ENCODE measurements around the gene TRIM29. TPM values are rescaled to one million over a fixed set of nuclear protein-coding genes. Genes with fewer than 3 reads are reported as not detected.
A peak's percentile ranks its signal among the peaks of the same experiment; 100 is the strongest.

The TRIM29 gene
- total and polyA plus RNA-seq, 9 of the 15 experiments (the other 6 are each of a cell fraction or from before 2014, with no cell fraction given) = 0.08 to 1.4 (median 0.42) TPM; not detected in 2

DNA sequence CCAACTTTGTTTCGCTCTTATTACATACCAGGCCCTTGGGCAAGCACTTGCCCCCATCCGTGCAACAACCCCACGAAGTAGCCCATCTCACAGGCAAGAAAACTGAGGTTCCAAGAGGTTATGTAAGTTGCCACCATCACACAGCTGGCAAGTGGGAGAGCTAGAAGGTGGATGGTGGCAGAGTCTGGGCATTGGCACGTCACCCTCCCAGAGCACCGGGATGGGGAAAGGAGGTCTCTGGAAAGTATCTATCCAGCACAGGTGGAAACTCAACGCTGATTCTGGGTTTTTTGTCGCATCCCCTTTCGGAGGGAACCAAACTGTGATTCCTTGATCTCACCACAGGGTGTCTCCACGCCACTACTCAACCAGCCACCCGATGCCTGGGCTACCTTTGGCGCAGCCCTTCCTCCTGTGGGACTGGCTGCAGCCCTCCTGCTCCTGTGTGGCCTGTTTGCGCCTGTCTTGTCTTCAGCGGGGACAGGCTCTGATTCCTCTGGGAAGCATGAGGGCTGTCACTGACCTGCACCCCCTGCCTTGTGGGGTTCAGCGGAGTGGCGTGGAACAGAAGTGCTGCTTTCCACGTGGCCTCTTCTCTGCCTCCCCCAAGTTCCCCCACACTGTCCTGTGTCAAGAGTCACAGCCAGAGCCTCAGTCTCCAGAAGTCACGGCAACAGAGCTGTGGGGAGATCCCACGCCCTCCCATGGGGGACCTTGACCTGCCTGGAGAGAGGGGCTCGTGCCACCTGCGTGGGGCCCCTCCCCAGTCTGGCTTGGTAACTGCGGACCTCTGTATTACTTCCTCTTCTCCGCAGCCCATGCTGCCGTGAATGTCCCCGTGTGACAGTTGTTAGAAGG, 34.4 kb upstream of the TRIM29 start:
- FAIRE-seq (peak; percentile 94), DNase-seq (ENCODE audit: extremely low read depth in 1 of 4, low spot score in 3 of 4) (peak; percentile 61 to 78 (median 72)), ATAC-seq (peak; percentile 80)
- Histone ChIP-seq H4K20me1 (replicated peaks; ENCODE audit: control insufficient read depth, insufficient read depth, low read length) (peaks cover 9% of the 10 kb centered on the region), H3K36me3 (ENCODE audit: control insufficient read depth, insufficient read depth, low read length) (no peaks in the 10 kb centered on the region), H2AFZ (ENCODE audit: low read depth, low read length) (no peak overlapping the region), H3K27ac (ENCODE audit: extremely low read depth, low read depth, low read length) (no peak overlapping the region), H3K4me3 (no peak overlapping the region), H3K4me1 (replicated peaks in 1 of 2; ENCODE audit: control insufficient read depth in 2 of 2, insufficient read depth in 2 of 2, low read length in 2 of 2) (peaks cover 0 to 18% of the 10 kb centered on the region in 2 experiments; a peak in 2 of 5 replicates), H3K9me1 (ENCODE audit: control insufficient read depth, insufficient read depth, low read length) (no peaks in the 10 kb centered on the region), H3K4me2 (ENCODE audit: insufficient read depth, low read length) (no peak overlapping the region), H3K79me2 (ENCODE audit: control insufficient read depth, insufficient read depth, low read length) (no peaks in the 10 kb centered on the region), H3K27me3 (ENCODE audit: control insufficient read depth in 2 of 2, insufficient read depth in 2 of 2, low read length in 2 of 2) (peaks cover 28 to 71% of the 10 kb centered on the region in 2 experiments; a peak in 4 of 5 replicates), H3K9ac (ENCODE audit: insufficient read depth in 1 of 2, low read depth in 2 of 2, low read length in 2 of 2) (no peak overlapping the region), H3K9me3 (replicated peaks; ENCODE audit: control insufficient read depth, insufficient read depth, low read depth, low read length) (no peaks in the 10 kb centered on the region)
- intact Hi-C loops (cut with micrococcal nuclease) (loop anchor here (1.0 kb wide), 2 partner anchors 57 to 131 kb away; no protein-coding TSS in a partner anchor), in situ Hi-C loops (cut with MboI) (loop anchor here (5.0 kb wide), 2 partner anchors 55 to 130 kb away; no protein-coding TSS in a partner anchor)
- no TSS peak for BruUV-seq (replicated peaks)
- ChIA-PET POLR2A (interaction anchor here (0.6 kb wide), 1 partner anchor 78 kb away, joined by 3 read pairs; no protein-coding TSS in a partner anchor), CTCF (ENCODE audit: low intra/inter-chr PET ratio) (interaction anchor here (0.5 to 3.5 kb wide), 8 partner anchors 58 to 512 kb away, joined by 3 to 44 read pairs (median 4); no protein-coding TSS in a partner anchor)
- WGBS (ENCODE audit: insufficient coverage, low coverage, missing lambda C conversion rate) = 4% methylated on average over 24 of the region's 24 CpGs
- TF ChIP-seq ETV6 (IDR thresholded peaks at IDR 0.05; ENCODE audit: borderline replicate concordance in 1 of 2, low read depth in 2 of 2, low read length in 1 of 2) (no peak), ETV6 (CRISPR knock-in tag; IDR thresholded peaks at IDR 0.05; ENCODE audit: borderline replicate concordance) (no peak), EP400 (IDR thresholded peaks at IDR 0.05) (no peak), SLC30A9 (CRISPR knock-in tag; IDR thresholded peaks at IDR 0.05) (no peak), KDM5B (IDR thresholded peaks at IDR 0.05; ENCODE audit: insufficient replicate concordance, low read depth, low read length) (no peak), ZC3H4 (CRISPR knock-in tag; IDR thresholded peaks at IDR 0.05; ENCODE audit: borderline replicate concordance) (no peak), PML (IDR thresholded peaks at IDR 0.05; ENCODE audit: low read length) (no peak), TCF7 (IDR thresholded peaks at IDR 0.05; ENCODE audit: borderline replicate concordance) (no peak), CBFB (CRISPR knock-in tag; IDR thresholded peaks at IDR 0.05) (no peak), NCOA2 (IDR thresholded peaks at IDR 0.05; ENCODE audit: partially characterized antibody in 2 of 2) (no peak), RBM34 (IDR thresholded peaks at IDR 0.05; ENCODE audit: borderline replicate concordance, insufficient read depth, low read length) (no peak), NR2C1 (IDR thresholded peaks at IDR 0.05) (no peak), NR2C1 (tag; IDR thresholded peaks at IDR 0.05) (no peak)
- TF ChIP-seq, protein P1, sequence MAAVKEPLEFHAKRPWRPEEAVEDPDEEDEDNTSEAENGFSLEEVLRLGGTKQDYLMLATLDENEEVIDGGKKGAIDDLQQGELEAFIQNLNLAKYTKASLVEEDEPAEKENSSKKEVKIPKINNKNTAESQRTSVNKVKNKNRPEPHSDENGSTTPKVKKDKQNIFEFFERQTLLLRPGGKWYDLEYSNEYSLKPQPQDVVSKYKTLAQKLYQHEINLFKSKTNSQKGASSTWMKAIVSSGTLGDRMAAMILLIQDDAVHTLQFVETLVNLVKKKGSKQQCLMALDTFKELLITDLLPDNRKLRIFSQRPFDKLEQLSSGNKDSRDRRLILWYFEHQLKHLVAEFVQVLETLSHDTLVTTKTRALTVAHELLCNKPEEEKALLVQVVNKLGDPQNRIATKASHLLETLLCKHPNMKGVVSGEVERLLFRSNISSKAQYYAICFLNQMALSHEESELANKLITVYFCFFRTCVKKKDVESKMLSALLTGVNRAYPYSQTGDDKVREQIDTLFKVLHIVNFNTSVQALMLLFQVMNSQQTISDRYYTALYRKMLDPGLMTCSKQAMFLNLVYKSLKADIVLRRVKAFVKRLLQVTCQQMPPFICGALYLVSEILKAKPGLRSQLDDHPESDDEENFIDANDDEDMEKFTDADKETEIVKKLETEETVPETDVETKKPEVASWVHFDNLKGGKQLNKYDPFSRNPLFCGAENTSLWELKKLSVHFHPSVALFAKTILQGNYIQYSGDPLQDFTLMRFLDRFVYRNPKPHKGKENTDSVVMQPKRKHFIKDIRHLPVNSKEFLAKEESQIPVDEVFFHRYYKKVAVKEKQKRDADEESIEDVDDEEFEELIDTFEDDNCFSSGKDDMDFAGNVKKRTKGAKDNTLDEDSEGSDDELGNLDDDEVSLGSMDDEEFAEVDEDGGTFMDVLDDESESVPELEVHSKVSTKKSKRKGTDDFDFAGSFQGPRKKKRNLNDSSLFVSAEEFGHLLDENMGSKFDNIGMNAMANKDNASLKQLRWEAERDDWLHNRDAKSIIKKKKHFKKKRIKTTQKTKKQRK (IDR thresholded peaks at IDR 0.05; ENCODE audit: borderline replicate concordance, low read depth, low read length) = no peak
- TF ChIP-seq, protein P2, sequence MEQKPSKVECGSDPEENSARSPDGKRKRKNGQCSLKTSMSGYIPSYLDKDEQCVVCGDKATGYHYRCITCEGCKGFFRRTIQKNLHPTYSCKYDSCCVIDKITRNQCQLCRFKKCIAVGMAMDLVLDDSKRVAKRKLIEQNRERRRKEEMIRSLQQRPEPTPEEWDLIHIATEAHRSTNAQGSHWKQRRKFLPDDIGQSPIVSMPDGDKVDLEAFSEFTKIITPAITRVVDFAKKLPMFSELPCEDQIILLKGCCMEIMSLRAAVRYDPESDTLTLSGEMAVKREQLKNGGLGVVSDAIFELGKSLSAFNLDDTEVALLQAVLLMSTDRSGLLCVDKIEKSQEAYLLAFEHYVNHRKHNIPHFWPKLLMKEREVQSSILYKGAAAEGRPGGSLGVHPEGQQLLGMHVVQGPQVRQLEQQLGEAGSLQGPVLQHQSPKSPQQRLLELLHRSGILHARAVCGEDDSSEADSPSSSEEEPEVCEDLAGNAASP (IDR thresholded peaks at IDR 0.05) = no peak
- TF ChIP-seq, protein P3, sequence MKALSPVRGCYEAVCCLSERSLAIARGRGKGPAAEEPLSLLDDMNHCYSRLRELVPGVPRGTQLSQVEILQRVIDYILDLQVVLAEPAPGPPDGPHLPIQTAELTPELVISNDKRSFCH (CRISPR knock-in tag; IDR thresholded peaks at IDR 0.05) = no peak
- TF ChIP-seq, protein P3 (tag; IDR thresholded peaks at IDR 0.05) = no peak
